A673 (cell line): ENCODE data around the gene RGMA. TPM values are rescaled to one million over a fixed set of nuclear protein-coding genes. Genes with fewer than 3 reads are reported as not detected.

ENCODE experiments used
- BruUV-seq: library from RNA; stranded (reverse); fragments of 400-500 nt; replicated peaks from 2 replicates; lab custom pipeline; 2021; lab: Mats Ljungman, UMichigan
- CTCF ChIA-PET: fragments of 300-600 bp; sonication (Branson Sonifier 250); formaldehyde crosslinking; loops from one replicate; lab custom pipeline; 2022; ENCODE audit warnings: antibody characterized with exemption; lab: Charles Lee
- POLR2A ChIA-PET: fragments of 300-600 bp; sonication (Branson Sonifier 250); formaldehyde crosslinking; loops from one replicate; lab custom pipeline; 2022; ENCODE audit warnings: antibody characterized with exemption; ENCODE audit not compliant: low non-redundant PET; lab: Charles Lee
- DNase-seq: peaks from one replicate; pipeline ENCODE4 v3.0.0-alpha.2; 2015; ENCODE audit warnings: low spot score
- H3K27ac ChIP-seq: fragments of 200-600 bp; sonication (generic); 2 replicates; pipeline ENCODE4 v1.5.1; 2016; ENCODE audit warnings: mixed run types, low read depth, mild to moderate bottlenecking, mixed read lengths, antibody characterized with exemption, low read length; ENCODE audit not compliant: poor library complexity, severe bottlenecking
- H3K27me3 ChIP-seq: fragments of 200-600 bp; sonication (generic); replicated peaks from 2 replicates; pipeline ENCODE4 v1.6.1; 2017; ENCODE audit warnings: mixed run types, low read depth, mild to moderate bottlenecking, mixed read lengths, antibody characterized with exemption, low read length; ENCODE audit not compliant: insufficient read depth, poor library complexity
- H3K36me3 ChIP-seq: fragments of 200-600 bp; sonication (generic); 2 replicates; pipeline ENCODE4 v1.6.1; 2016; ENCODE audit warnings: mixed run types, mild to moderate bottlenecking, mixed read lengths, antibody characterized with exemption, low read length; ENCODE audit not compliant: insufficient read depth, poor library complexity, severe bottlenecking
- H3K4me1 ChIP-seq: fragments of 200-600 bp; sonication (generic); 2 replicates; pipeline ENCODE4 v1.6.1; 2017; ENCODE audit warnings: mixed run types, mild to moderate bottlenecking, mixed read lengths, antibody characterized with exemption, low read length; ENCODE audit not compliant: insufficient read depth, poor library complexity, severe bottlenecking
- H3K4me3 ChIP-seq: fragments of 200-600 bp; sonication (generic); 2 replicates; pipeline ENCODE4 v1.5.1; 2016; ENCODE audit warnings: low read depth, mixed run types, mild to moderate bottlenecking, mixed read lengths, low read length; ENCODE audit not compliant: poor library complexity, severe bottlenecking
- H3K9me3 ChIP-seq: fragments of 200-600 bp; sonication (generic); 2 replicates; pipeline ENCODE4 v1.6.1; 2016; ENCODE audit warnings: mixed run types, low read depth, mild to moderate bottlenecking, mixed read lengths, antibody characterized with exemption, low read length; ENCODE audit not compliant: poor library complexity, severe bottlenecking
- EZH2 ChIP-seq: fragments of 200-600 bp; sonication (generic); IDR thresholded peaks from 2 replicates; pipeline ENCODE4 v1.6.1; 2017; ENCODE audit warnings: borderline replicate concordance, low read depth, mild to moderate bottlenecking, mixed read lengths, antibody characterized with exemption, low read length; ENCODE audit not compliant: poor library complexity, severe bottlenecking
- intact Hi-C: fragments of 100-400 bp; cut with micrococcal nuclease; formaldehyde crosslinking; loops from one replicate; pipeline ENCODE4 v1.10.0; 2022; ENCODE audit not compliant: unreplicated experiment
- total RNA-seq: library from RNA; stranded (reverse); gene quantifications from 2 replicates; pipeline ENCODE4 v1.2.3, GENCODE V29; 2021
- TF ChIP-seq, protein P1 (sequence below): fragments of 300-800, 200-600 bp; sonication (generic); conservative IDR thresholded peaks from 2 replicates; pipeline ENCODE4 v1.5.1; 2017; ENCODE audit warnings: low read depth, mild to moderate bottlenecking, antibody characterized with exemption, low read length, moderate library complexity, mixed read lengths

RGMA gene
- total RNA-seq, 1 experiment from 2014 or later = 5.0 TPM

DNA sequence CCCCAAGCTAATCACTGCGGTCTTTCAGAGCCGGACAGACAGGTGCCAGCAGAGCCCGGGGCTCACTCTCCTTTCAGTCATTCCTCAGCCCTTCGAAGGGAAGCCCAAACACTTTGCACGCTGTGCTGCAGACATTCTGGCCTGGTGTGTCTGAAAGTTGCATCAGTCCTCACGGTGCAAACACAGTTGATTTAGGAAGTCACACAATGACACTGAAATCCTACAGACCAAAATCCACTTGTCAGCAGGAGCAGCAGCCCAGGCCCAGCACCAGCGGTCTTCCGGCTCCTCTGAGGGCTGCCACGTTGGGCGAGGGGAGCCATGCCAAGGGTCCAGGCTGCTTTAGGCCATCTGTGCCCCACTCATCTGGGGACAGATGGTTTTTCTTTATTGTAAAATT lies 61.6 kb downstream of the RGMA start:
- TF ChIP-seq, protein P1, sequence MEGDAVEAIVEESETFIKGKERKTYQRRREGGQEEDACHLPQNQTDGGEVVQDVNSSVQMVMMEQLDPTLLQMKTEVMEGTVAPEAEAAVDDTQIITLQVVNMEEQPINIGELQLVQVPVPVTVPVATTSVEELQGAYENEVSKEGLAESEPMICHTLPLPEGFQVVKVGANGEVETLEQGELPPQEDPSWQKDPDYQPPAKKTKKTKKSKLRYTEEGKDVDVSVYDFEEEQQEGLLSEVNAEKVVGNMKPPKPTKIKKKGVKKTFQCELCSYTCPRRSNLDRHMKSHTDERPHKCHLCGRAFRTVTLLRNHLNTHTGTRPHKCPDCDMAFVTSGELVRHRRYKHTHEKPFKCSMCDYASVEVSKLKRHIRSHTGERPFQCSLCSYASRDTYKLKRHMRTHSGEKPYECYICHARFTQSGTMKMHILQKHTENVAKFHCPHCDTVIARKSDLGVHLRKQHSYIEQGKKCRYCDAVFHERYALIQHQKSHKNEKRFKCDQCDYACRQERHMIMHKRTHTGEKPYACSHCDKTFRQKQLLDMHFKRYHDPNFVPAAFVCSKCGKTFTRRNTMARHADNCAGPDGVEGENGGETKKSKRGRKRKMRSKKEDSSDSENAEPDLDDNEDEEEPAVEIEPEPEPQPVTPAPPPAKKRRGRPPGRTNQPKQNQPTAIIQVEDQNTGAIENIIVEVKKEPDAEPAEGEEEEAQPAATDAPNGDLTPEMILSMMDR = no peak
- TF ChIP-seq EZH2 = no peak
- intact Hi-C loops = loop anchor here (5.0 kb wide), 1 partner anchor 1295 kb away; no protein-coding TSS in a partner anchor
- Histone ChIP-seq H3K36me3 (peaks cover 50% of the 10 kb centered on the region), H3K9me3 (no peaks in the 10 kb centered on the region), H3K27me3 (no peaks in the 10 kb centered on the region), H3K4me1 (peaks cover 37% of the 10 kb centered on the region), H3K4me3 (no peak overlapping the region), H3K27ac (peak overlapping the region; percentile 76)
- DNase-seq = no peak
- BruUV-seq = TSS peak; percentile 35
- ChIA-PET POLR2A (interaction anchor here (0.7 kb wide), 1 partner anchor 14 kb away, joined by 4 read pairs; no protein-coding TSS in a partner anchor), CTCF (no interaction called here)

DNA sequence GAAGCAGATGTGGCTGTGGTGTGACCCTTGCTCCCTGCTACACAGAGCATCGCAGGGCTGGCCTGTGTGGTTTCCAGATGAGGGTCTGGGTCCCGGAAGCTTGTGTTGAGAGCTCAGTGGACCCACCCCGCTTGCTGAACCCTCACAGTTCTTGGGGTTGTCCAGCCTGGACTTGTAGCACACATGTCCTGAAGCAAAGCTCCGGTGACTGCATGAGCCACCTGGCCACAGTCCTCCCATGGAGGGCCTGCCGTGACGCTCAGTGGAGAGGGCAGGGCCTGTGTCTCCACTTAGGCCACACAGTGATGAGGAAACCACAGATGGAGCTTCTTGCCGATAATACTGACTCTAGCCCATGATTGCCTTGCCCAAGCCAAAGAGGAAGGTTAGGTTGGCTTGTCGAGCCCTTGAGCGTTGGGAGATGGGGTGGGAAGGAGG lies 62.6 kb downstream of the RGMA start:
- no peak for TF ChIP-seq EZH2
- TF ChIP-seq, protein P1 = no peak
- POLR2A ChIA-PET = no interaction called here
- CTCF ChIA-PET = no interaction called here
- no peaks in the 10 kb centered on the region for H3K9me3 ChIP-seq
- no peak for DNase-seq
- H3K4me3 ChIP-seq = no peak overlapping the region
- H3K36me3 ChIP-seq = peaks cover 60% of the 10 kb centered on the region
- BruUV-seq = no TSS peak
- peak overlapping the region; percentile 76 for H3K27ac ChIP-seq
- peaks cover 37% of the 10 kb centered on the region for H3K4me1 ChIP-seq
- intact Hi-C loops = loop anchor here (5.0 kb wide), 1 partner anchor 1296 kb away; no protein-coding TSS in a partner anchor
- H3K27me3 ChIP-seq = no peaks in the 10 kb centered on the region

DNA sequence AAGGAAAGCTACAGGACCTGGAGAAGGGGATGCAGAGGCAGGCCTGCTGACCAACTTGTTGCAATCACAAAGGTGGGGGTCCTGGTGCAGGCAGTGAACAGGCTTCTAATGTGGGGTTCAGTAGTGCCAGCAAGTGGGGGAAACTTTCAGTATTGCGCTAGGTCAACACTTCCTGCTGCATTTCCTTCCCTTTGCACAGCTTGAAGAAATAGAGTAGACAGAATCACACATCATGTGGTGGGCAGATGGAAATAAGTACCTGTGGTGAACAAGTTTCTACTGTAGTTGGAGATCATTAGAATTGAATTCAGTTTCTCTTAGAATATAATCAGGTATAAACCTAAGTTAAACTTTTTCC lies 63.4 kb downstream of the RGMA start:
- no peak overlapping the region for H3K27ac ChIP-seq
- intact Hi-C loops = loop anchor here (5.0 kb wide), 1 partner anchor 1297 kb away; no protein-coding TSS in a partner anchor
- no peak overlapping the region for H3K4me3 ChIP-seq
- no peak for DNase-seq
- no peaks in the 10 kb centered on the region for H3K9me3 ChIP-seq
- TF ChIP-seq EZH2 = no peak
- TF ChIP-seq, protein P1 = no peak
- no peaks in the 10 kb centered on the region for H3K27me3 ChIP-seq
- POLR2A ChIA-PET = no interaction called here
- CTCF ChIA-PET = no interaction called here
- H3K36me3 ChIP-seq = peaks cover 68% of the 10 kb centered on the region
- peaks cover 37% of the 10 kb centered on the region for H3K4me1 ChIP-seq
- BruUV-seq = no TSS peak
